HCT116 (cell line): ENCODE data around the gene OXCT2. TPM values are rescaled to one million over a fixed set of nuclear protein-coding genes. Genes with fewer than 3 reads are reported as not detected.
"Not testable (repeated sequence)": the region's sequence is repeated elsewhere in the genome, so short reads cannot be mapped to it uniquely, and the experiment has no call there.

Source experiments
- ATAC-seq: fragments of 200-7000 bp; cut with Tn5 transposase; 2 replicates; pipeline ENCODE4 v1.9.1; 2020; ENCODE audit warnings: mild to moderate bottlenecking, moderate library complexity
- BruUV-seq: library from RNA; stranded (reverse); fragments of 400-500 nt; replicated peaks from 2 replicates; lab custom pipeline; 2021; lab: Mats Ljungman, UMichigan
- CTCF ChIA-PET: fragments of 300-600 bp; sonication (Branson Sonifier 250); formaldehyde crosslinking; loops from one replicate; lab custom pipeline; 2021; ENCODE audit warnings: antibody characterized with exemption; lab: Charles Lee
- POLR2A ChIA-PET: fragments of 300-600, 350-600 bp; sonication (Branson Sonifier 250); formaldehyde crosslinking; loops from one replicate; lab custom pipeline; 2021; ENCODE audit warnings: antibody characterized with exemption; lab: Charles Lee
- RAD21 ChIA-PET, 2 experiments: fragments of 300-600 bp; sonication (Branson Sonifier 250); formaldehyde crosslinking; loops; one replicate each; lab custom pipeline; 2023; ENCODE audit warnings: low total read pairs in 2 of 2; ENCODE audit not compliant: uncharacterized antibody in 2 of 2, unreplicated experiment in 2 of 2, low non-redundant PET in 1 of 2; lab: Charles Lee
- DNase-seq: peaks from one replicate; pipeline ENCODE4 v3.0.0-alpha.2; 2010; ENCODE audit warnings: low read depth, low spot score
- H2AFZ ChIP-seq: fragments of 200-600 bp; shearing (Covaris generic), sonication (generic); 2 replicates; pipeline ENCODE4 v1.6.1; 2017; ENCODE audit warnings: low read depth, mixed run types, mixed read lengths, antibody characterized with exemption, low read length; ENCODE audit not compliant: poor library complexity, severe bottlenecking
- H3K27ac ChIP-seq: 2 replicates; pipeline ENCODE4 v1.5.1; 2012; ENCODE audit warnings: low read depth, low read length
- H3K27me3 ChIP-seq: fragments of 200-600 bp; sonication (generic); 2 replicates; pipeline ENCODE4 v1.6.1; 2016; ENCODE audit warnings: mixed run types, low read length, mixed read lengths; ENCODE audit not compliant: insufficient read depth
- H3K36me3 ChIP-seq, 2 experiments: fragments of 200-500 bp in 1 of 2; fragments of 200-600 bp in 1 of 2; sonication (Bioruptor generic) in 1 of 2; sonication (generic) in 1 of 2; 2 replicates each; pipeline versions ENCODE4 v1.5.1 to v1.6.1; 2014 to 2016; ENCODE audit warnings: low read length in 2 of 2, inconsistent platforms in 1 of 2, mixed read lengths in 1 of 2, mixed run types in 1 of 2; ENCODE audit not compliant: insufficient read depth in 2 of 2, control insufficient read depth in 1 of 2
- H3K4me1 ChIP-seq, 2 experiments: fragments of 200-600 bp in 1 of 2; sonication (generic) in 1 of 2; 2 replicates each; pipeline versions ENCODE4 v1.5.1 to v1.6.1; 2012 to 2017; ENCODE audit warnings: low read length in 2 of 2, inconsistent platforms in 1 of 2, mild to moderate bottlenecking in 1 of 2, mixed read lengths in 1 of 2, mixed run types in 1 of 2, moderate library complexity in 1 of 2; ENCODE audit not compliant: insufficient read depth in 2 of 2, control insufficient read depth in 1 of 2
- H3K4me2 ChIP-seq: fragments of 200-600 bp; sonication (generic); 2 replicates; pipeline ENCODE4 v1.6.1; 2017; ENCODE audit warnings: mixed run types, low read length, mixed read lengths
- H3K4me3 ChIP-seq, 2 experiments: fragments of 200-600 bp in 1 of 2; sonication (generic) in 1 of 2; replicated peaks in 1 of 2; 2 replicates each; pipeline ENCODE4 v1.5.1; 2011 to 2016; ENCODE audit warnings: low read length in 2 of 2, control low read depth in 1 of 2, low read depth in 1 of 2, mild to moderate bottlenecking in 1 of 2, mixed read lengths in 1 of 2, mixed run types in 1 of 2
- H3K79me2 ChIP-seq: fragments of 200-600 bp; sonication (generic); 2 replicates; pipeline ENCODE4 v1.6.1; 2017; ENCODE audit warnings: mild to moderate bottlenecking, mixed run types, low read length, moderate library complexity, mixed read lengths; ENCODE audit not compliant: insufficient read depth
- H3K9ac ChIP-seq: fragments of 200-600 bp; sonication (generic); 2 replicates; pipeline ENCODE4 v1.6.1; 2016; ENCODE audit warnings: low read length, mixed read lengths
- H3K9me2 ChIP-seq: fragments of 200-600 bp; sonication (generic), shearing (Covaris generic); 2 replicates; pipeline ENCODE4 v1.6.1; 2017; ENCODE audit warnings: mixed run types, mild to moderate bottlenecking, moderate library complexity; ENCODE audit not compliant: insufficient read depth
- H3K9me3 ChIP-seq, 2 experiments: fragments of 200-500 bp in 1 of 2; fragments of 200-600 bp in 1 of 2; sonication (Bioruptor generic) in 1 of 2; sonication (generic) in 1 of 2; 2 replicates each; pipeline ENCODE4 v1.6.1; 2014 to 2017; ENCODE audit warnings: low read length in 2 of 2, mixed read lengths in 2 of 2, inconsistent platforms in 1 of 2, low read depth in 1 of 2, mild to moderate bottlenecking in 1 of 2, mixed run types in 1 of 2, moderate library complexity in 1 of 2; ENCODE audit not compliant: control insufficient read depth in 1 of 2, insufficient read depth in 1 of 2
- H4K20me1 ChIP-seq: fragments of 200-600 bp; sonication (generic), shearing (Covaris generic); 2 replicates; pipeline ENCODE4 v1.6.1; 2017; ENCODE audit warnings: mixed run types, mild to moderate bottlenecking, moderate library complexity; ENCODE audit not compliant: insufficient read depth
- CBX3 ChIP-seq: IDR thresholded peaks from 2 replicates; pipeline ENCODE4 v1.6.1; 2012; ENCODE audit warnings: low read depth
- CEBPB ChIP-seq: IDR thresholded peaks from 2 replicates; pipeline ENCODE4 v1.6.1; 2012; ENCODE audit warnings: low read depth
- ELF1 ChIP-seq: IDR thresholded peaks from 2 replicates; pipeline ENCODE4 v1.6.1; 2012; ENCODE audit warnings: low read depth, borderline replicate concordance
- EZH2phosphoT487 ChIP-seq: fragments of 200-600 bp; IDR thresholded peaks from 2 replicates; pipeline ENCODE4 v1.6.1; 2018; ENCODE audit warnings: antibody characterized with exemption, borderline replicate concordance
- POLR2A ChIP-seq: IDR thresholded peaks from 2 replicates; pipeline ENCODE4 v1.7.0; 2011; ENCODE audit warnings: borderline replicate concordance; ENCODE audit not compliant: insufficient read depth, insufficient read length; ENCODE audit errors: extremely low read depth
- SP1 ChIP-seq: IDR thresholded peaks from 2 replicates; pipeline ENCODE4 v1.6.1; 2012; ENCODE audit warnings: low read depth
- TCF7L2 ChIP-seq: IDR thresholded peaks from 2 replicates; pipeline ENCODE4 v1.7.0; 2011; ENCODE audit warnings: borderline replicate concordance, inconsistent platforms; ENCODE audit not compliant: insufficient read depth, insufficient read length; ENCODE audit errors: extremely low read depth
- intact Hi-C: fragments of 100-400 bp; cut with micrococcal nuclease; formaldehyde crosslinking; loops from 2 replicates; pipeline ENCODE4 v1.10.0; 2022
- total RNA-seq: library from RNA; stranded (reverse); gene quantifications from one replicate; pipeline ENCODE4 v1.2.1, GENCODE V29; 2021; ENCODE audit not compliant: unreplicated experiment
- TF ChIP-seq, protein P1 (sequence below): IDR thresholded peaks from 2 replicates; pipeline ENCODE4 v1.6.1; 2011; ENCODE audit warnings: mild to moderate bottlenecking, low read length, moderate library complexity; ENCODE audit not compliant: insufficient replicate concordance; ENCODE audit errors: extremely low read depth

OXCT2 gene
- total RNA-seq, 1 experiment from 2014 or later = 3.7 TPM

DNA sequence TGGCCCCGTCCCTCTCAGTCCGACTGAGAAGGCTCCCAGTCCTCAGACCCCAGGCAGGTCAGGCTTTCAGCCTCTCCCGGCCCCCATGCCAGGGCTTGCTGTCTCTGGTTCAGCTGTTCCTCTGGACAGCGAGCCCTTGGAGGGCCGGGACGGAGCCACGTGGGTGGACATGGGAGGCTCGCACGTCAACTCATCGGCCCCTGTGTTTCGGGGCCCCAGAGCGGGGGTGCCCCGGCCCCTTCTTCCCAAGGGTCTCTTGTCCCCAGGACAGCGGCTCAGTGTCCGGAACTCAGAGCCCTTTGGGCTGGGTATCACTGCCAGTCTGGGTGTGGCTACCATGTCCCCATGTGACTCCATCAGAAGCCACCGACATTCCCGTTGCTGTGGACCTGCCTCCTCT, 6.7 kb upstream of the OXCT2 start:
- H3K27ac ChIP-seq, H3K79me2 ChIP-seq, RAD21 ChIA-PET, H3K9me3 ChIP-seq, H3K9ac ChIP-seq, DNase-seq, H3K27me3 ChIP-seq, CTCF ChIA-PET, H2AFZ ChIP-seq, H4K20me1 ChIP-seq, H3K4me1 ChIP-seq, POLR2A ChIA-PET, H3K4me3 ChIP-seq, H3K9me2 ChIP-seq, H3K4me2 ChIP-seq, ATAC-seq, intact Hi-C loops, BruUV-seq, H3K36me3 ChIP-seq: not testable (repeated sequence)

DNA sequence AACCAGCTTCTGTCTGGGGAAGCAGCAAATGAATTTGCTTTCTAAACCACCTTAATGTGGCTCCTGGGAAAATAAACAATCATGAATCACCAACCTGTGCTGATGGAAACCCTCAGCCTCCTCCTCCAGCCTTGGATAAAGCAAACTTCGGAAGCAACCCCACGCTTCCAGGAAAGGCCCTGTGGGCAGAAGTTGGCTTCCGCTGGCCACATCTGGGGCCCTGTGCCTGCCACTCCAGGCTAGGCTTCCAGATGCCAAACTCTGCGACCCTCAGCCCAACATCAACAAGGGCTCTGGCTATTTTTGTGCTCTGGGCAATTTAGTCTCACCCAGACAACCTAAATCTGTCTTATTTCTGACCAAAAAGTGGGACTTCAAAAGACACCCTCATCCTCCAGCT, 6.2 kb upstream of the OXCT2 start:
- Histone ChIP-seq H3K36me3 (no peaks in the 10 kb centered on the region), H2AFZ (no peak overlapping the region), H3K9ac (no peak overlapping the region), H3K4me1 (peaks cover 0 to 5% of the 10 kb centered on the region in 2 experiments; a peak in 2 of 4 replicates), H3K27ac (no peak overlapping the region), H4K20me1 (no peaks in the 10 kb centered on the region), H3K9me2 (no peaks in the 10 kb centered on the region), H3K27me3 (no peaks in the 10 kb centered on the region), H3K4me3 (no peak overlapping the region), H3K4me2 (no peak overlapping the region), H3K9me3 (no peaks in the 10 kb centered on the region), H3K79me2 (no peaks in the 10 kb centered on the region)
- ChIA-PET POLR2A (no interaction called here), CTCF (no interaction called here), RAD21 (no interaction called here)
- no peak for DNase-seq
- intact Hi-C loops = no loop called here
- no TSS peak for BruUV-seq
- ATAC-seq = no peak
- TF ChIP-seq CBX3 (no peak), ELF1 (no peak), TCF7L2 (no peak)
- TF ChIP-seq, all 23 proteins: peak for 0

DNA sequence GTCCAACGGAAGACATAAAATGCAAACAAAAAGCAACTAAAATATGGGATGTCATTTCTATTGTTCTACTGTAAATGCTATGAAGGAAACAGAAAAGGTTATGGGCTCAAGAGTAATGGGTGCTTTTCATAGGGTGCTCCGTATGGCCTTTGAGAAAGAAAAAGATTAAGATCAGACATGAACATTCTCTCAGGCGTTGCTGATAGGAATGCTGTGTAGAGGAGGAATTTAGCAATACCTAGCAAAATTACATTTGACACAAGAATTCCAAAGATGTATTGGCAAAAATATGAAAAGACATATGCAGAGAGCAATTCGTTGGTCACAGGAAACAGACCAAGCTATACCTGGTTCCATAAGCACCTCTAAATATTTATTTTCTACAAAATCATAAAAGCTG, 5.7 kb upstream of the OXCT2 start:
- ChIA-PET POLR2A (no interaction called here), RAD21 (no interaction called here)
- no peak overlapping the region for H3K4me2 ChIP-seq

More for the DNA sequence above, 5.7 kb upstream of the OXCT2 start:
- DNase-seq (no peak), ATAC-seq (no peak)
- Histone ChIP-seq H3K27ac (no peak overlapping the region), H3K36me3 (no peaks in the 10 kb centered on the region), H3K9ac (no peak overlapping the region), H3K79me2 (no peaks in the 10 kb centered on the region), H3K4me3 (no peak overlapping the region), H3K4me1 (peaks cover 0 to 5% of the 10 kb centered on the region in 2 experiments; a peak in 1 of 4 replicates), H3K27me3 (no peaks in the 10 kb centered on the region), H3K9me3 (no peaks in the 10 kb centered on the region), H2AFZ (no peak overlapping the region), H4K20me1 (no peaks in the 10 kb centered on the region), H3K9me2 (no peaks in the 10 kb centered on the region)
- TF ChIP-seq, protein P1, sequence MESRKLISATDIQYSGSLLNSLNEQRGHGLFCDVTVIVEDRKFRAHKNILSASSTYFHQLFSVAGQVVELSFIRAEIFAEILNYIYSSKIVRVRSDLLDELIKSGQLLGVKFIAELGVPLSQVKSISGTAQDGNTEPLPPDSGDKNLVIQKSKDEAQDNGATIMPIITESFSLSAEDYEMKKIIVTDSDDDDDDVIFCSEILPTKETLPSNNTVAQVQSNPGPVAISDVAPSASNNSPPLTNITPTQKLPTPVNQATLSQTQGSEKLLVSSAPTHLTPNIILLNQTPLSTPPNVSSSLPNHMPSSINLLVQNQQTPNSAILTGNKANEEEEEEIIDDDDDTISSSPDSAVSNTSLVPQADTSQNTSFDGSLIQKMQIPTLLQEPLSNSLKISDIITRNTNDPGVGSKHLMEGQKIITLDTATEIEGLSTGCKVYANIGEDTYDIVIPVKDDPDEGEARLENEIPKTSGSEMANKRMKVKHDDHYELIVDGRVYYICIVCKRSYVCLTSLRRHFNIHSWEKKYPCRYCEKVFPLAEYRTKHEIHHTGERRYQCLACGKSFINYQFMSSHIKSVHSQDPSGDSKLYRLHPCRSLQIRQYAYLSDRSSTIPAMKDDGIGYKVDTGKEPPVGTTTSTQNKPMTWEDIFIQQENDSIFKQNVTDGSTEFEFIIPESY = no peak
- TF ChIP-seq POLR2A (no peak), CBX3 (no peak), SP1 (no peak), CEBPB (no peak), EZH2phosphoT487 (no peak)
- CTCF ChIA-PET = no interaction called here
- intact Hi-C loops = no loop called here
- no TSS peak for BruUV-seq
